Uterus (tissue), 2 donors: Measurements from ENCODE around the gene GOLPH3.

ENCODE experiments used
- CTCF ChIP-seq, 4 experiments: fragments of 200-600 bp in 2 of 4; fragments of 450-650 bp in 2 of 4; sonication (generic) in 2 of 4; IDR thresholded peaks; one replicate each; pipeline ENCODE4 v1.5.1; 2016 to 2019; ENCODE audit warnings: antibody characterized with exemption in 4 of 4, mild to moderate bottlenecking in 2 of 4, moderate library complexity in 1 of 4
- POLR2A ChIP-seq, 2 donors: fragments of 450-650 bp; IDR thresholded peaks; one replicate each; pipeline ENCODE4 v1.6.1; 2016; ENCODE audit warnings: antibody characterized with exemption in 2 of 2, mild to moderate bottlenecking in 1 of 2, moderate library complexity in 1 of 2

- no peak for TF ChIP-seq CTCF (IDR thresholded peaks at IDR 0.05)
- TF ChIP-seq POLR2A (IDR thresholded peaks at IDR 0.05), result no peak
These were observed 15.5 kb downstream of the GOLPH3 start for GRCh38 chr5:32158679-32158975.
